Mononuclear cell (primary cell): ENCODE measurements around the gene FBXW5. TPM values are rescaled to one million over a fixed set of nuclear protein-coding genes. Genes with fewer than 3 reads are reported as not detected.

Source experiments
- H3K27me3 ChIP-seq: 2 replicates; pipeline ENCODE4 v1.6.0; 2011; ENCODE audit warnings: low read length, control low read depth; ENCODE audit not compliant: insufficient read depth
- H3K4me1 ChIP-seq: 2 replicates; pipeline ENCODE4 v1.5.1; 2011; ENCODE audit warnings: mild to moderate bottlenecking, low read length, control low read depth; ENCODE audit not compliant: insufficient read depth
- H3K4me3 ChIP-seq: 2 replicates; pipeline ENCODE4 v1.5.1; 2011; ENCODE audit warnings: mild to moderate bottlenecking, low read length, moderate library complexity
- H3K9me3 ChIP-seq: 2 replicates; pipeline ENCODE4 v1.5.1; 2011; ENCODE audit warnings: low read depth, mild to moderate bottlenecking, control low read depth, low read length
- total RNA-seq: library from RNA; depleted of rRNA; stranded (reverse); fragments of >200 nt; gene quantifications from one replicate; pipeline ENCODE4 v1.2.3, GENCODE V29; 2012

Gene FBXW5
- total RNA-seq, 1 donor: 67.6 TPM

GRCh38 chr9:136980669-136981478, 36.3 kb upstream of the FBXW5 start:
- peaks cover 13% of the 10 kb centered on the region for H3K4me1 ChIP-seq
- no peaks in the 10 kb centered on the region for H3K9me3 ChIP-seq
- no peak overlapping the region for H3K4me3 ChIP-seq
- peaks cover 14% of the 10 kb centered on the region for H3K27me3 ChIP-seq

- Histone ChIP-seq H3K4me3 (no peak overlapping the region), H3K4me1 (peaks cover 22% of the 10 kb centered on the region), H3K9me3 (no peaks in the 10 kb centered on the region), H3K27me3 (peaks cover 12% of the 10 kb centered on the region)
These were observed 35.4 kb upstream of the FBXW5 start for GRCh38 chr9:136979769-136980587.

- H3K4me3 ChIP-seq: no peak overlapping the region
- H3K4me1 ChIP-seq: peaks cover 31% of the 10 kb centered on the region
- no peaks in the 10 kb centered on the region for H3K9me3 ChIP-seq
- peaks cover 5% of the 10 kb centered on the region for H3K27me3 ChIP-seq
These were observed 34.5 kb upstream of the FBXW5 start for GRCh38 chr9:136978865-136979544.

- Histone ChIP-seq H3K4me3 (peak overlapping the region; percentile 12), H3K9me3 (no peaks in the 10 kb centered on the region), H3K27me3 (no peaks in the 10 kb centered on the region), H3K4me1 (peaks cover 35% of the 10 kb centered on the region)
These were observed 33.7 kb upstream of the FBXW5 start for GRCh38 chr9:136978073-136978864.

- peak overlapping the region; percentile 12 for H3K4me3 ChIP-seq
- no peaks in the 10 kb centered on the region for H3K9me3 ChIP-seq
- peaks cover 35% of the 10 kb centered on the region for H3K4me1 ChIP-seq
- no peaks in the 10 kb centered on the region for H3K27me3 ChIP-seq
These were observed 33.1 kb upstream of the FBXW5 start for GRCh38 chr9:136977649-136978072.

GRCh38 chr9:136977223-136977622, 32.7 kb upstream of the FBXW5 start, which contains the start of gene PTGDS:
Gene PTGDS, plus strand, starts transcription at chr9:136977504. Its CDS starts 75 bp downstream, at chr9:136977579.
- Histone ChIP-seq H3K9me3 (no peaks in the 10 kb centered on the region), H3K27me3 (no peaks in the 10 kb centered on the region), H3K4me3 (peak within 1 kb of the TSS; percentile 12), H3K4me1 (peaks cover 35% of the 10 kb centered on the region)

- no peak overlapping the region for H3K4me3 ChIP-seq
These were observed 31.1 kb upstream of the FBXW5 start for GRCh38 chr9:136975644-136976043.

GRCh38 chr9:136974817-136975535, 30.4 kb upstream of the FBXW5 start:
- Histone ChIP-seq H3K9me3 (no peaks in the 10 kb centered on the region), H3K4me3 (no peak overlapping the region), H3K27me3 (no peaks in the 10 kb centered on the region), H3K4me1 (peaks cover 35% of the 10 kb centered on the region)

More at GRCh38 chr9:136975644-136976043, 31.1 kb upstream of the FBXW5 start:
- Histone ChIP-seq H3K27me3 (no peaks in the 10 kb centered on the region), H3K4me1 (peaks cover 35% of the 10 kb centered on the region), H3K9me3 (no peaks in the 10 kb centered on the region)

- Histone ChIP-seq H3K27me3 (no peaks in the 10 kb centered on the region), H3K4me3 (no peak overlapping the region), H3K4me1 (peaks cover 35% of the 10 kb centered on the region), H3K9me3 (no peaks in the 10 kb centered on the region)
These were observed 29.4 kb upstream of the FBXW5 start for GRCh38 chr9:136973618-136974617.

- H3K9me3 ChIP-seq: no peaks in the 10 kb centered on the region
- peaks cover 30% of the 10 kb centered on the region for H3K4me1 ChIP-seq
- no peaks in the 10 kb centered on the region for H3K27me3 ChIP-seq
- H3K4me3 ChIP-seq: no peak overlapping the region
These were observed 28.2 kb upstream of the FBXW5 start for GRCh38 chr9:136972743-136973142.

- H3K4me3 ChIP-seq: no peak overlapping the region
- H3K27me3 ChIP-seq: no peaks in the 10 kb centered on the region
- H3K9me3 ChIP-seq: no peaks in the 10 kb centered on the region
- peaks cover 26% of the 10 kb centered on the region for H3K4me1 ChIP-seq
These were observed 27.8 kb upstream of the FBXW5 start for GRCh38 chr9:136972335-136972734.

GRCh38 chr9:136971746-136972145, 27.2 kb upstream of the FBXW5 start:
- H3K4me3 ChIP-seq: no peak overlapping the region
- no peaks in the 10 kb centered on the region for H3K9me3 ChIP-seq
- H3K27me3 ChIP-seq: no peaks in the 10 kb centered on the region
- H3K4me1 ChIP-seq: peaks cover 26% of the 10 kb centered on the region

- Histone ChIP-seq H3K4me3 (no peak overlapping the region), H3K4me1 (peaks cover 26% of the 10 kb centered on the region), H3K9me3 (no peaks in the 10 kb centered on the region), H3K27me3 (no peaks in the 10 kb centered on the region)
These were observed 25.8 kb upstream of the FBXW5 start for GRCh38 chr9:136970361-136970760.
